GM23248 (cell line): ENCODE measurements around the gene NRP1.

Experiments used
- EZH2 ChIP-seq: fragments of 200-600 bp; sonication (generic); IDR thresholded peaks from 2 replicates; pipeline ENCODE4 v1.6.1; 2018; ENCODE audit warnings: antibody characterized with exemption, mild to moderate bottlenecking; ENCODE audit not compliant: insufficient read depth, poor library complexity, severe bottlenecking
- EZH2phosphoT487 ChIP-seq: fragments of 200-600 bp; sonication (generic); IDR thresholded peaks from 2 replicates; pipeline ENCODE4 v1.6.1; 2018; ENCODE audit warnings: antibody characterized with exemption, moderate library complexity, mild to moderate bottlenecking, low read depth; ENCODE audit not compliant: insufficient read depth

GRCh38 chr10:33195608-33196376 lies 138.7 kb downstream of the NRP1 start:
- TF ChIP-seq EZH2 (no peak), EZH2phosphoT487 (no peak)
